ENCODE results near the gene COX6A1.

DNA sequence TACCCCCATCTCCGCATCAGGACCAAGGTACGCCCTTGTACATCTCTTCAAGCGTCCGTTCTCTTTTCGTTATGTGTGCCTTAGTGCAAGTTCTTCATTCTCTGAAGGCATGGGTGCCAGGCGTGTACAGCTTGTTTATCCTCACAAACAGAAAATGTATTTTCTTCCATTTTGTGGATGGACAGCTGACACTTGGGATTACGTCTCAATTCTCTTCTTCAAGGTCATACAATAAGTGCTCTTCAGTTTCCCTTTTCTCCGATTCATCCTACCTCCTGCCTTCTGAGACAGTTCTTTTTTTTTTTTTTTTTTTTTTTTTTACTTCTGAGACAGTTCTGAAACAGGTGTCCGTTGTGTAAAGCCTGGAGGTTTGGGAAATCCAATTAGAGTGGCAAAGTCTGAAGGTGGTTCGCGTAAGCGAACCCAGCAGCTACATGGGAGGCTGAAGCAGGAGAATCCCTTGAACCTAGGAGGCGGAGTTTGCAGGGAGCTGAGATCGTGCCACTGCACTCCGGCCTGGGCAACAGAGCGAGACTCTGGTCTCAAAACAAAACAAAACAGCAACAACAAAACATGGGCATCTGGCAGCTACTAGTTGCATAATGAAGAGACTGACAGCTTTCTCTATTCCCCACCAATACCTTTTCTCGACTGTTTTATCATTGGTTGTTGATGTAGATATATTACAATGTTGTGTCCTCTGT, 734 bp downstream of the COX6A1 start:
- TF ChIP-seq CTCF (conservative IDR thresholded peaks at IDR 0.05; ENCODE audit: low read depth, low read length) (no peak), EZH2phosphoT487 (IDR thresholded peaks at IDR 0.05; ENCODE audit: borderline replicate concordance, low read length) (no peak), EZH2 (IDR thresholded peaks at IDR 0.05; ENCODE audit: low read length, unreplicated experiment) (no peak)

Data from PC-3 (cell line).